ENCODE measurements around the gene MCU.
"Not testable (repeated sequence)": the region's sequence is repeated elsewhere in the genome, so short reads cannot be mapped to it uniquely, and the experiment has no call there.

MCU gene, protein sequence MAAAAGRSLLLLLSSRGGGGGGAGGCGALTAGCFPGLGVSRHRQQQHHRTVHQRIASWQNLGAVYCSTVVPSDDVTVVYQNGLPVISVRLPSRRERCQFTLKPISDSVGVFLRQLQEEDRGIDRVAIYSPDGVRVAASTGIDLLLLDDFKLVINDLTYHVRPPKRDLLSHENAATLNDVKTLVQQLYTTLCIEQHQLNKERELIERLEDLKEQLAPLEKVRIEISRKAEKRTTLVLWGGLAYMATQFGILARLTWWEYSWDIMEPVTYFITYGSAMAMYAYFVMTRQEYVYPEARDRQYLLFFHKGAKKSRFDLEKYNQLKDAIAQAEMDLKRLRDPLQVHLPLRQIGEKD

DNA sequence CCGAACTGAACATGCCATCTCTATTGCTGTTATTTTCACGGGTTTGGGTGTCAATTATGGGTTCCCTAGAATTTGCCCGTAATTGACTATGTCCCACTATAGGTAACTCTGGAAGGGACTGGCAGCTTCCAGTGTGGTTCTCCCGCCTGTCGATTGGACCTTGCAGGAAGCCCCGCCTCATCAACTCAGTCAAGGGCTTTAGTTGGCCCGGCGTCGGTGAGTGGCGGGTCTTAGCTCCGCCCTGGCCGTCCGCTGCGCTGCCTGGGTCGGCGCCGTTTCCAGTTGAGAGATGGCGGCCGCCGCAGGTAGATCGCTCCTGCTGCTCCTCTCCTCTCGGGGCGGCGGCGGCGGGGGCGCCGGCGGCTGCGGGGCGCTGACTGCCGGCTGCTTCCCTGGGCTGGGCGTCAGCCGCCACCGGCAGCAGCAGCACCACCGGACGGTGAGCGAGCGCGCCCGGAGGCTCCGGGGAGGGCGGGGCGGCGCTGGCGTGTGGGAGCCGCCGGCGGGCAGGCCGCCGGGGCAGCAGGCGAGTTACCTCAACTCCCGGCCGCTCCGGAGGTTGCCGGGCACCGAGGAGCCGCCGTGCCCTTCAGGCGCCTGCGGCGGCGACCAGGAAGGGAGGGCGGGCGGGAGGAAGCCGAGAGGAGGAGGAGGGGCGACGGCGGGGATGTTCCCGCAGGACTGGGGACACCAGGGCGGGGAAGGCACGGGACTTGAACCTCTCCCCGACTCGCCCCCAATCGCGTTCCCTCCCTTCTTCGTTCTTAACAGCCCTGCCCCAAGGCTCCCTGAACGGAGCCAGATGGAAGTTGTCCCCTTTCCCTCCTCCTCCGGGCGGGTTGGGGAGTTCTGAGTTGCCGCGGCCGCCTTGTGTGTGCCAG is at the start of gene MCU:
MCU (plus strand) TSS at position 281 of the 881 bp plus-strand sequence; CDS start at position 290, 9 bp downstream.
- Histone ChIP-seq H3K4me3 (peak within 1 kb of the TSS; percentile 73 to 91 (median 88)), H3K27ac (peak within 1 kb of the TSS; percentile 84 to 99 (median 93))

DNA sequence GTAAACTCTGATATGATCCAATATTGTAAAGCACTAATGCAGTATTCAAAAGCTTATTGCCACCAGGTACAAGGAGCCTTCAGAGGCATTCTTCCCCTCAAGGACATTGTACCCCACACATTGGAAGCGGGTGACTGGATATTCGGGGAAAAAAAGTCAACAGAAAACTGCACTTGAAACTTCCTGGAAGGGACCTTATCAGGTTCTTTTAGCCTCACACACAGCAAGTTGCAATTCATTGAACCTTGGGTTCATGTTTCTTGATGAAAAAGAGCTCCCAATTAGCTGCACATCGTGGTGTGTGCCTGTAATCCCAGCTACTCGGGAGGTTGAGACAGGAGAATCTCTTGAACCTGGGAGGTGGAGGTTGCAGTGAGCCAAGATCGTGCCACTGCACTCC is 49.6 kb upstream of the MCU start:
- Histone ChIP-seq H3K27ac (no peak overlapping the region), H3K4me3 (no peak overlapping the region)

- no peak overlapping the region for H3K27ac ChIP-seq
- no peak overlapping the region for H3K4me3 ChIP-seq
Observed at GRCh38 chr10:72645263-72645858, 46.6 kb upstream of the MCU start.

GRCh38 chr10:72646971-72647370 is 45.0 kb upstream of the MCU start:
- not testable (repeated sequence) for H3K27ac ChIP-seq

DNA sequence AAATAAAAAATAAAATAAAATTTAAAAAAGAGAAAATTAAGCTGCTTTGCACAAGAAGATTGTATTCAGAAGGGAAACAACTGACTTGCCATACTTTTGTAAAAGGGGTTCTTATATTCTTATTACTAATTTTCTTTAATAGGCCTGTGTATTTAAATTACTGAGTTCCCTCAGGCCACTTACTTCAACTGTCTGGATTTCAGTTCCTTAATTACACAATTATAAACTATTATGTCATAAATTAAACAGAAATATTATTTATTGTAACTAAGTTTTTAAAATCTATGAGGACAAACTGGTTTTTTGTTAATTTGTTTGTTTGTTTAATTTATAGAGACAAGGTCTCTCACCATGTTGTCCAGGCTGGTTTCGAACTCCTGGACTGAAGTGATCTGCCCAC is 43.6 kb upstream of the MCU start:
- Histone ChIP-seq H3K27ac (no peak overlapping the region), H3K4me3 (no peak overlapping the region)

More at GRCh38 chr10:72646971-72647370, 45.0 kb upstream of the MCU start:
- not testable (repeated sequence) for H3K4me3 ChIP-seq

DNA sequence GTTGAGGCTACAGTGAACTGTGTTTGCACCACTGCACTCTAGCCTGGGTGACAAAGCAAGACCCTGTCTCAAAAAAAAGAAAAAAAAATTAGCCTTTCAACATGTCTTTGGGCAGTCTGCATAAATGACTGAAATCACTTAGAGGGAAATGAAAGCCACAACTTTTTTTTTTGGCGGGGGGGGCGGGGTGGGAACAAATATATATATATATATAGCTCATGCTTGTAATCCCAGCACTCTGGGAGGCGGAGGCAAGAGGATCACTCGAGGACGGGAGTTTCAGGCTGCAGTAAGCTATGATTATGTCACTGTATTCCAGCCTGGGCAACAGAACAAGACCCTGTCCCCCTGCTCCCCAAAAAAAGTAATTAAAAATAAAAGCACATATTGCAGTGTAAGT is 42.7 kb upstream of the MCU start:
- Histone ChIP-seq H3K4me3 (no peak overlapping the region), H3K27ac (no peak overlapping the region)

DNA sequence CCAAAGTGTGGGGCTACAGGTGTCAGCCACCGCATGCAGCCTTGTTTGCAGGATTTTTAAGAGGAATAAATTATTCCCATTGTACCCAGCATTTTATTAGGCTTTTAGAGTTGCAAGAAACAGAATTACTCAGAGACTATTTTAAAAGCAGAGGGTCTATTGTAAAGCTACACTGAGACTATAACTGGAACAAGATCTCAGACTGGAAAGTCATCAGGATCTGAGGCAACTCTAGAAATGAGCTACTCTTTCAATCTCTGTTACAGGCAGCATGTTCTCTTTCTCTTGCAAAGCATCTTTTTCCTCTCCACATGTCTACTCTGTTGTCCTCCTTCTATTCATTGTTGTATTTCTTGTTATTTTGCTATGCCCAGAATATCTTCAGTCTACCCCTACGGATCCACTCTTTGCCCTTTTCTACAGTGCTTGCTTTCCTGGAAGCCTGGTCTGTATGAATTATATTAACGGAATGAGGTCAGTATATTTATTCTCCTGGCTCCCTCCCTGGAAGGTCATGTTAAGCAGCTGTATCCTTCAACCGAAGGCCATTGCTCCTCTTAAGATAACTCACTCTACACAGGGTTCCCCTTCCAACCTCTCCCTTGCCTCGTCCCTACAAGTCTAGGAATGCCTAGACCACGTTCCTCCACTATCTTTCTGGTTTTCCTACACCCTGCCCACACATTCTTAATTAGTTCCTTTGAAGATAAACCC is 38.4 kb upstream of the MCU start:
- Histone ChIP-seq H3K4me3 (no peak overlapping the region), H3K27ac (no peak overlapping the region)

DNA sequence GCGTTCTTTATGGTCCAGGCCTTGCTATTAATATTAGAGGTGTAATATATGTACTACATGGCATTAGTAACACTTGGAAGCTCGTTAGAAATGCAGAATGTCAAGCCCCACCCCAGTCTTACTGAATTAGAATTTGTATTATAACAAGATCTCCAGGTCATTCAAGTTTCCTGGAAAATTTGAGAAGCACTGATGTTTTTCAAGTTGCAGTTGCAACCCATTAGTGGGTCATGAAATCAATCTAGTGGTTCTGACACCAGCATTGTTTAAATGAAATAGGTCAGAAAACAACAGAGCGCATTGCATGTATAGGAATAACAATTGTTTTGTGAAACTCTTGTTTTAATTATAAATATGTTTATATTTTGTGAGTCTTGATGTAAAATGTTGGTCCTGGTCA is 37.2 kb upstream of the MCU start:
- no peak overlapping the region for H3K27ac ChIP-seq
- no peak overlapping the region for H3K4me3 ChIP-seq

DNA sequence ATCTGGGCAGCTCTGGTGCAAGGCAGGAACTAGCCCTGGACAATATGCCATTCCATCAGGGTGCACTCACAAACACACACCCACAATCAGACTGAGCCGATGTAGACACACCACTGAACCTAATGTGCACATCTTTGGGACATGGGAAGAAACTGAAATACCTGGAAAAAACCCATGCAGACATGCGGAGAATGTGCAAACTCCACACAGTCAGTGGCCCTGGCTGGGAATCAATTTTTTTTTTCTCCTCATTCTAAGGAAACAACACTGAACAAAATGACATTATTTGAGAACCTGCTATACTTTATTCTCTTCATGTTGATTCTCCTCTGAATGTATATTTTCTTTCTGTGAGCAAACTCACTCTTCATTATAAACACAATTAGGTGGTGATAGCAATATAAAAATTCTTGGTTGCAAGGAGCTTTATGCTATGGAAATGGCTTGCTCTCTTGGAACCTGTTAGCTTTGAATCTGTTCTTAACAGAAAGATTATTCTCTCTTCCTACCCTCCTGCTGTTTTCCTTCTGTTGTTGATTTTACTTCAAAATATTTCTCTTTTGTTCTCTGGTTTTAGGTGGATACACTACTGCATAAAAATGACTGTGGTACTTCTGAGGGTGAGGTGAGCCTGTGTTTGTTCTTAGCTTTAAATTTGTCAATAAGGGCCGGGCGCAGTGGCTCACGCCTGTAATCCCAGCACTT is 33.1 kb upstream of the MCU start:
- Histone ChIP-seq H3K4me3 (no peak overlapping the region), H3K27ac (no peak overlapping the region)

DNA sequence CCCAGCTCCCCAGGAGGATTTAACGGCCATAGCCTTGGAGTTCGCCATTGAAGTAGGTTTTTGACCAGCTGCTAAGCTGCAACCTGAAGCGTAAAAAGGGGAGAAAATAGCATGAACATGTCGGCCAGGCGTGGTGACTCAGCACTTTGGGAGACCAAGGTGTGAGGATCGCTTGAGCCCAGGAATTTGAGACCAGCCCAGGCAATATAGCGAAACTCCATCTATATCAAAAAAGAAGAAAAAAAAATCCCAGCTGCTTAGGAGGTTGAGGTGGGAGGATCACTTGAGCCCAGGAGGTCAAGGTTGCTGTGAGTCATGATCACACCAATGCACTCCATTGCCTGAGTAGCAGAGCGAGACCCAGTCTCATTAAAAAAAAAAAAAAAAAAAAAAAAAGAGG is 32.2 kb upstream of the MCU start:
- H3K4me3 ChIP-seq = no peak overlapping the region

GRCh38 chr10:72660220-72660619 is 31.7 kb upstream of the MCU start:
- H3K27ac ChIP-seq = no peak overlapping the region

More for the DNA sequence above, 32.2 kb upstream of the MCU start:
- no peak overlapping the region for H3K27ac ChIP-seq

GRCh38 chr10:72661431-72661830 is 30.5 kb upstream of the MCU start:
- Histone ChIP-seq H3K27ac (no peak overlapping the region), H3K4me3 (no peak overlapping the region)

More at GRCh38 chr10:72660220-72660619, 31.7 kb upstream of the MCU start:
- H3K4me3 ChIP-seq = no peak overlapping the region

DNA sequence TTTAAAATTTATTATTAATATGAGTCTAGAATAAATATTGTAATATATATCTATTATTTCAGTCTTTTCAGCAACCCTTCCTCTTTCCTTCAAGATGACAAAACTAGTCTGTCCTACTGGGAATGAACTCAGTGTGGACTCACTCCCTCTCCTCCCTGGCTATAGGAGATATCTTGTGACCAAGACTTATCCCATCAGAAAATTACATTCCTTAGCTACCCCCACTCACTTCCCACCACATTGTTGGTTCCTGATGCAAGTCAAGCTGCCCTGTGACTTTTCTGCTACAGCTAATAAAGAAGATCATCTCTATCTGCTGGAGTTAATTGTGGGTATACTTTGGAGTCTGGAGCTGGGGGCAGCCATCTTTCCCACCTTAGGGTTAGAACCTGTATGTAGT is 28.0 kb upstream of the MCU start:
- Histone ChIP-seq H3K4me3 (no peak overlapping the region), H3K27ac (no peak overlapping the region)

DNA sequence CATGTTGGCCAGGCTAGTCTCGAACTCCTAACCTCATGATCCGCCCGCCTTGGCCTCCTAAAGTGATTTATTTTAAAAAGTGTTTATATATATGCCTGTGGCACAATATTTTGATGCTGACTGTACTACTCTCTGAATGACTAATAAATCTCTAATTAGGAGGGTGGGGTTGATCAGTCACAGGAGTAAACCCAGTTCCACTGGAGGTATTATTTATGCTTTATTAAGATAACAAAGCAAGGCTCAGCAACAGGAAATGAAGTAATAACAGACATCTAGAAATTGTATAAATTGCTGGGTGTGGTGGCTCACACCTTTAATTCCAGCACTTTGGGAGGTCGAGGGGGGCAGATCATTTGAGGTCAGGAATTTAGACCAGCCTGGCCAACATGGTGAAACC is 26.0 kb upstream of the MCU start:
- Histone ChIP-seq H3K27ac (no peak overlapping the region), H3K4me3 (no peak overlapping the region)

DNA sequence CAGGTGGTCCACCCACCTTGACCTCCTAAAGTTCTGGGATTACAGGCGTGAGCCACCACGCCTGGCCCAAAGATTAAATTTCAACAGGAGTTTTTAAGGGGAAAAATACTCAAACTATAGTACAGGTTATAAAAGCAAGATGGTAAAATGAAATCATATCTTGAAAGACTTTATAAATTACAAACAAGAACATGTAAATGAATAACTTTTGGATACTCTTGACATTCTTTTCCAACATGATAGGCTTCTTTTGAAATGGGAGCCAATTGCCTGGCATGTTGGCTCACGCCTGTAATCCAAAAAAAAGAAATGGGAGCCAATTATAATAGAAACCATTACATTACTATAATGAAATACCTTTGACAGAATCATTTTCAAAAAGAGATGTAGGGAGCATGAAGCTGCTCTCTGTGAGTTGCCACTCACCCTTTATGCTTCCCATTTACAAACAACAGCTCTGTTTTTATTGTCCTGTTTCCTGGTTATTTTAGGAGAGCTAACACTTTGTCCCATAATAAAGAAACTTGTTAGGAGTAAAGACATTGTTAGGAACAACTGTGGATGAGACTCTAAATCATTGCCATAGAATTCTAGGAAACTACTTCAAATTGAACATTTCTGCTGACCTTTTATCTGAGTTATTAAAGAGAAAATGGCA is 24.6 kb upstream of the MCU start:
- Histone ChIP-seq H3K4me3 (no peak overlapping the region), H3K27ac (no peak overlapping the region)

DNA sequence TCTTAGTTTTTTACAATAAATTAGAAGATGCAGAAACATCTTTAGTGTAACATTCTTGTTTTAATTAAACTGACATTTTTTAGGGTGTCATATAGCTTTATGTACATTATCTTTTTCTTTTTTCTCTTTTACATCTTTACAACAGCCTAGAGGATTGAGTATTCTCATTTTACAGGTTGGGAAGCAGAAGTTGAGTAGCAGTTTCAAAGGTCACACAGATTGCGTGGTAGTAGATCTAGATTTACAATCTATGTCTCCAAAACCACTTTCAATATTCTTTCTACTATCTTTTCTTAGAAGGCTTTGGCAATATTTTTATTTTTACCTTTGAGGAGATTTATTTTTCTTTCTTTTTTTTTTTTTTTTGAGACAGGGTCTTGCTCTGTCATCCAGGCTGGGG is 18.7 kb upstream of the MCU start:
- no peak overlapping the region for H3K27ac ChIP-seq
- H3K4me3 ChIP-seq = no peak overlapping the region

DNA sequence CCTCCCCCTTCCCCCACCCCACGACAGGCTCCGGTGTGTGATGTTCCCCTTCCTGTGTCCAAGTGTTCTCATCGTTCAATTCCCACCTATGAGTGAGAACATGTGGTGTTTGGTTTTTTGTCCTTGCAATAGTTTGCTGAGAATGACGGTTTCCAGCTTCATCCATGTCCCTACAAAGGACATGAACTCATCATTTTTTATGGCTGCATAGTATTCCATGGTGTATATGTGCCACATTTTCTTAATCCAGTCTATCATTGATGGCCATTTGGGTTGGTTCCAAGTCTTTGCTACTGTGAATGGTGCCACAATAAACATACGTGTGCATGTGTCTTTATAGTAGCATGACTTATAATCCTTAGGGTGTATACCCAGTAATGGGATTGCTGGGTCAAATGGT is 17.8 kb upstream of the MCU start:
- not testable (repeated sequence) for H3K4me3 ChIP-seq, H3K27ac ChIP-seq

DNA sequence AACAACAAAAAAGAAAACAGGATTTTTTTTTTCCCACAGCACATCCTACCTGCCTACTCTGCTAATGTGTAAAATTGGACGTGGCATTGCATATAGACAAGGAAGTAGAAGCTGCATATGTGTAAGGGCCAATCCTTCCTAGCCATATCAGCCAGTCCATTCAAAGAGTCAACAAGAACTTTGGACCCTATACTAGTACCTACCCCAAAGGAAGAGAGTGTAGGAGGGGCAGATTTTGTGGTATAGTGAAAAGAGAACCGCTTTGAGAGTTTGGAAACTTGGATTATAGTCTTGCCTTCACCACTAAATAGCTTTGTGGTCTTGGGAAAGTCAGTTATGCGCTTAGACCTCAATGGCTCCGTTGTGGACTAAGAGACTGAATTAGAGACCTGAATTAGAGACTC is 12.1 kb upstream of the MCU start:
- H3K27ac ChIP-seq = no peak overlapping the region
- H3K4me3 ChIP-seq = no peak overlapping the region

DNA sequence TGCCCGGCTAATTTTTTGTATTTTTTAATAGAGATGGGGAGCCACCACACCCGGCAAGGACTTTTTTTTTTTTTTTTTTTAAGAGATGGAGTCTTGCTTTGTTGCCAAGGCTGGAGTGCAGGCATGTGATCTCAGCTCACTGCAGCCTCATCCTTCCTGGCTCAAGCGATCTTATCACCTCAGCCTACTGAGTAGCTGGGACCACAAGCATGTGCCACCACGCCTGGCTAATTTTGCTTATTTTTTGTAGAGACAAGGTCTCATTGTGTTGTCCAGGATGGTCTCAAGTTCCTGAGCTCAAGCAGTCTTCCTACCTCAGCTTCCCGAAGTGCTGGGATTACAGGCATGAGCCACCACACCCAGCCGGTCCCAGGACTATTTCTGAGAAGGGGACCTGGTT is 9.3 kb upstream of the MCU start:
- no peak overlapping the region for H3K4me3 ChIP-seq
- H3K27ac ChIP-seq = no peak overlapping the region

Data from skin epidermis (tissue), 12 donors.